Ovary (tissue), 9 donors: Measurements from ENCODE around the gene CDRT4. TPM values are rescaled to one million over a fixed set of nuclear protein-coding genes. Genes with fewer than 3 reads are reported as not detected.

Experiments
- DNase-seq, 5 donors: peaks; one replicate each; pipeline ENCODE4 v3.0.0-alpha.2; 2019 to 2020
- H3K27ac ChIP-seq, 2 donors: fragments of 200-600 bp; one replicate each; pipeline versions ENCODE4 v1.5.1 to v1.8.0; 2019 to 2022
- H3K27me3 ChIP-seq: fragments of 200-600 bp; one replicate; pipeline ENCODE4 v1.8.0; 2022
- H3K36me3 ChIP-seq: fragments of 200-600 bp; sonication (generic); one replicate; pipeline ENCODE4 v1.5.1; 2019
- H3K4me1 ChIP-seq: one replicate; pipeline ENCODE4 v1.8.1; 2013; ENCODE audit warnings: mild to moderate bottlenecking, moderate library complexity; ENCODE audit not compliant: insufficient read depth
- H3K4me3 ChIP-seq: fragments of 200-600 bp; sonication (generic); one replicate; pipeline ENCODE4 v1.5.1; 2017
- H3K9me3 ChIP-seq, 2 donors: fragments of 200-600 bp in 1 of 2; sonication (generic) in 1 of 2; one replicate each; pipeline versions ENCODE4 v1.5.1 to v1.8.1; 2013 to 2019; ENCODE audit warnings: mild to moderate bottlenecking in 1 of 2, moderate library complexity in 1 of 2
- EP300 ChIP-seq: sonication (generic); formaldehyde crosslinking; IDR thresholded peaks from one replicate; pipeline ENCODE4 v1.6.1; 2017; ENCODE audit warnings: antibody characterized with exemption
- POLR2A ChIP-seq: fragments of 450-650 bp; IDR thresholded peaks from one replicate; pipeline ENCODE4 v1.6.1; 2017; ENCODE audit warnings: antibody characterized with exemption, mild to moderate bottlenecking, moderate library complexity
- WGBS, 3 donors: extraction: QIAGEN DNeasy Blood & Tissue Kit in 1 of 3; methylation state at CpG; one replicate each; pipeline versions ENCODE4 v1.1.5 to v1.1.7; 2013 to 2017; 5-methylcytosine and 5-hydroxymethylcytosine counted together
- intact Hi-C, 4 donors: fragments of 100-400 bp; cut with DNase I; formaldehyde crosslinking; loops; one replicate each; pipeline versions ENCODE4 v1.11.0 to v1.15.1; 2022 to 2023
- polyA plus RNA-seq, 2 donors: library from polyadenylated mRNA; stranded (reverse); fragments of 200-250 nt in 1 of 2; fragments of 350-450 nt in 1 of 2; fragmentation: Illumina TruSeq in 1 of 2; extraction: RNeasy Lipid Tissue Mini Kit (QIAGEN cat#74804) in 1 of 2; gene quantifications; one replicate each; pipeline ENCODE4 v1.2.3, GENCODE V29; 2013 to 2014
- total RNA-seq, 7 donors: library from RNA; depleted of rRNA in 2 of 7; stranded (reverse); fragments of >200 nt in 2 of 7; fragmentation: NEBNext Ultra II Directional in 3 of 7; extraction: Animal tissue kit (Norgen Biotek cat#: 25700) in 3 of 7; gene quantifications; one replicate each; pipeline versions ENCODE4 v1.1.0 to v1.2.4, GENCODE V29; 2016 to 2023
- TF ChIP-seq, protein P1 (sequence below), 3 donors: fragments of 450-650 bp in 2 of 3; fragments of 200-600 bp in 1 of 3; IDR thresholded peaks; one replicate each; pipeline versions ENCODE4 v1.5.1 to v1.8.0; 2016 to 2022; ENCODE audit warnings: antibody characterized with exemption in 3 of 3, mild to moderate bottlenecking in 1 of 3
- donor health status: DM: no; HTN: no; CAD: no; lungs with moderate emphysema.
- donor health status: DM: no; HTN: no; CAD: no.
- donor health status: Bipolar disorder and iron deficiency.
- donor health status: DM: yes; HTN: yes; CAD: no.
- donor health status: DM: no; HTN: no; CAD: no.
- donor health status: DM: yes; HTN: yes; CAD: no.

CDRT4 gene
- total and polyA plus RNA-seq, 9 donors: 4.1 to 11.7 (median 7.2) TPM

- intact Hi-C loops: loop anchor here in 3 of 4 donors (1.0 to 5.0 kb wide), 3 partner anchors 240 to 242 kb away; no protein-coding TSS in a partner anchor
- H3K4me3 ChIP-seq: peak overlapping the region; percentile 24
- H3K9me3 ChIP-seq: no peaks in the 10 kb centered on the region
- 6 to 8% (median 6%) methylated on average over 32 of the region's 32 CpGs for WGBS, 3 donors
- H3K4me1 ChIP-seq: peaks cover 3% of the 10 kb centered on the region
- H3K36me3 ChIP-seq: no peaks in the 10 kb centered on the region
- DNase-seq: peak; percentile 93 to 95 (median 95)
- TF ChIP-seq, protein P1, sequence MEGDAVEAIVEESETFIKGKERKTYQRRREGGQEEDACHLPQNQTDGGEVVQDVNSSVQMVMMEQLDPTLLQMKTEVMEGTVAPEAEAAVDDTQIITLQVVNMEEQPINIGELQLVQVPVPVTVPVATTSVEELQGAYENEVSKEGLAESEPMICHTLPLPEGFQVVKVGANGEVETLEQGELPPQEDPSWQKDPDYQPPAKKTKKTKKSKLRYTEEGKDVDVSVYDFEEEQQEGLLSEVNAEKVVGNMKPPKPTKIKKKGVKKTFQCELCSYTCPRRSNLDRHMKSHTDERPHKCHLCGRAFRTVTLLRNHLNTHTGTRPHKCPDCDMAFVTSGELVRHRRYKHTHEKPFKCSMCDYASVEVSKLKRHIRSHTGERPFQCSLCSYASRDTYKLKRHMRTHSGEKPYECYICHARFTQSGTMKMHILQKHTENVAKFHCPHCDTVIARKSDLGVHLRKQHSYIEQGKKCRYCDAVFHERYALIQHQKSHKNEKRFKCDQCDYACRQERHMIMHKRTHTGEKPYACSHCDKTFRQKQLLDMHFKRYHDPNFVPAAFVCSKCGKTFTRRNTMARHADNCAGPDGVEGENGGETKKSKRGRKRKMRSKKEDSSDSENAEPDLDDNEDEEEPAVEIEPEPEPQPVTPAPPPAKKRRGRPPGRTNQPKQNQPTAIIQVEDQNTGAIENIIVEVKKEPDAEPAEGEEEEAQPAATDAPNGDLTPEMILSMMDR (IDR thresholded peaks at IDR 0.05): peak; percentile 86 to 91 (median 89)
- no peak for TF ChIP-seq EP300
- TF ChIP-seq POLR2A: no peak
- peak overlapping the region; percentile 31 to 68 for H3K27ac ChIP-seq
- no peaks in the 10 kb centered on the region for H3K27me3 ChIP-seq
Observed at GRCh38 chr17:15502369-15503112, 35.1 kb upstream of the CDRT4 start.

- WGBS, 3 donors: 56 to 65% (median 60%) methylated on average over 7 of the region's 7 CpGs
- intact Hi-C loops: loop anchor here in 3 of 4 donors (1.0 to 5.0 kb wide), 3 partner anchors 239 to 241 kb away; no protein-coding TSS in a partner anchor
- no peak overlapping the region for H3K4me3 ChIP-seq
- H3K27ac ChIP-seq: no peak overlapping the region
- no peaks in the 10 kb centered on the region for H3K27me3 ChIP-seq
- H3K4me1 ChIP-seq: peaks cover 3% of the 10 kb centered on the region
- no peak for TF ChIP-seq EP300
- TF ChIP-seq, protein P1 (IDR thresholded peaks at IDR 0.05): no peak
- no peaks in the 10 kb centered on the region for H3K36me3 ChIP-seq
- H3K9me3 ChIP-seq: no peaks in the 10 kb centered on the region
- DNase-seq: peak in 3 of 5 donors; percentile 41 to 51 (median 42)
Observed at GRCh38 chr17:15501793-15502192, 34.4 kb upstream of the CDRT4 start.

DNA sequence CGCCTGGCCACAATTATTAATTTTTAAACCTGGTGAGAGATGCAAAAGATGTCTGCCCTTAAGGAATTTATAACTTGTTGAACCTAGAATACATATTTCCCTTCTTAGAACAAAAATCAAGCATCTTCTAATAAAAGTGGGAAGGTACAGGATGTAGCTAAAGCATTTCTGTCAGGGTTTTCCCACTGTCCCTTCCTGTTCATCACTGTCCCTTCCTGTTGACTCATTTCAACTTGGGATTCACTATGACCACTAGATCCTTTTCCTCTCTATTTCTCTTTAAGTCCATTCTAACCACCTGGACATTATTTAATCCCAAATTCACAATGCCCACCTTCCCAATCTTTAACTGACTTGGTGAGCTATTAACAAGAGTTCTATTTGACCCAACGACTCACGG, 33.9 kb upstream of the CDRT4 start:
- Histone ChIP-seq H3K27ac (no peak overlapping the region), H3K4me1 (peaks cover 3% of the 10 kb centered on the region), H3K36me3 (no peaks in the 10 kb centered on the region), H3K27me3 (no peaks in the 10 kb centered on the region), H3K9me3 (no peaks in the 10 kb centered on the region), H3K4me3 (no peak overlapping the region)
- DNase-seq: no peak
- intact Hi-C loops: loop anchor here in 1 of 4 donors (5.0 kb wide), 1 partner anchor 239 kb away; no protein-coding TSS in a partner anchor
- TF ChIP-seq POLR2A (no peak), EP300 (no peak)
- TF ChIP-seq, protein P1 (IDR thresholded peaks at IDR 0.05): no peak
- WGBS, 3 donors: 73 to 91% (median 80%) methylated on average over 3 of the region's 3 CpGs

- 80 to 88% (median 82%) methylated on average over 2 of the region's 2 CpGs for WGBS, 3 donors
- peaks cover 3% of the 10 kb centered on the region for H3K4me1 ChIP-seq
- no peaks in the 10 kb centered on the region for H3K36me3 ChIP-seq
- H3K9me3 ChIP-seq: no peaks in the 10 kb centered on the region
- TF ChIP-seq EP300: no peak
- TF ChIP-seq POLR2A: no peak
- TF ChIP-seq, protein P1 (IDR thresholded peaks at IDR 0.05): no peak
- H3K4me3 ChIP-seq: no peak overlapping the region
- no peak overlapping the region for H3K27ac ChIP-seq
- intact Hi-C loops: loop anchor here in 1 of 4 donors (5.0 kb wide), 1 partner anchor 41 kb away; no protein-coding TSS in a partner anchor
- no peak for DNase-seq
- H3K27me3 ChIP-seq: no peaks in the 10 kb centered on the region
Observed at GRCh38 chr17:15498107-15498506, 30.7 kb upstream of the CDRT4 start.
